NK-92 treated with Interleukin-12 subunit alpha and Interleukin-12 subunit beta, amount 100 ng/mL, for 24 hours (cell line): ENCODE data around the gene TRIM2.
A peak's percentile ranks its signal among the peaks of the same experiment; 100 is the strongest.

Experiments
- DNase-seq: peaks from one replicate; lab custom pipeline; 2025; lab: John Stamatoyannopoulos, UW

TRIM2 gene

GRCh38 chr4:153332936-153333335 lies 128.7 kb downstream of the TRIM2 start:
- DNase-seq, result no peak

DNA sequence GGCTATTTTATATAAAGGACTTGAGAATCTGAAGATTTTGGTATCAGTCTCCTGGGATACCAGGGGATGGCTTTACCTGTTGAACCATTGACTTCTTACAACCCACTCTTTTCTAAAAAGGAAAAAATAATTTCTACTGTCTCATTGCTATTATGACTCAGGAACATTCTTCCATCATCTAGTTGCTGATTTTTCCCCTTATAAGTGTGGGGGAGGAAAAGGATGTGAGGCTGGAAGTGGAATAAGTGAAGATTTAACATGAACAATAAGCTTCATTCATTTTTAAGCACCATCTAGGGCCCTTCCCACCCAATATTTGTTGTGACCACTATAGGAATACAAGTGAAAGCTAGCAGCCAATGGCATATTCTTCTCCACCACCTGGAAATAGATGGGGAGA lies 129.6 kb downstream of the TRIM2 start:
- DNase-seq, result no peak

DNA sequence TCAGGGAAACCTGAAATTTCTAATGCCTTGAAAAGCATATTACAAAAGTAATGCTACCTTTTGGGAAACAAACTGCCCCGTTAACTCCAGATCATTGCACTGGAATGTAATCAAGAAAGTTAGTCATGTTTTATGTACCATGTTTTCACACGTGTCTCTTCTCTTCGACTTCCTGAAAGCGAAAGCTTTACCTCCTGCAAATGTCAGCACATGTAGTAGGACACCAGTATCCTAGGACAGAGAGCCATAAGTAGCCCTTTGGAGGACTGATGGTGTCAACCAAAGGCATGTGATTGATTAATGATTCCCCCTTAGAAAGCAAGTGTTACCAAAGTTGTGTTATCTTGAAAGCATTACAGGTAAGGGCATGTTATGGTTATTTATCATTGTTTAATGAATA lies 131.4 kb downstream of the TRIM2 start:
- DNase-seq, result no peak

DNA sequence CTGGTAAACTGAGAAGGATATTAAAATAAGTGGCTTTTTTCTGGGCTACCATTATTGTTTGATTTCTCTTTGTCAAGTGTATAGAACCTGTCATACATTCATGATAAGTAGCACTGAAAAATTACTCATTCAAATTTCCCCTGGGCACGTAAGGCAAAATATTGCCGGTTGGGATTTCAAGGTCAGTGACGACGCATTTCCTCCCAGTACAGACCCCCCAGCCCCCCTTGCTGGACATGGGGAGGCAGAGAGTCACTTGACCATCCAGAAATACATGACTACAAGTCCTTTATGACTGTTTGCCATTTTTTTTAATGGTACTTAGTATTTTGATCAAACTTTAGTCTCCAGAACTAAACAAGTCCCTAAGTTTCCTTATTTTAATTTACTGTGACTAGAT lies 133.4 kb downstream of the TRIM2 start:
- no peak for DNase-seq

GRCh38 chr4:153341575-153342090 lies 137.4 kb downstream of the TRIM2 start:
- DNase-seq, result no peak

GRCh38 chr4:153342751-153343552 lies 138.7 kb downstream of the TRIM2 start:
- no peak for DNase-seq

DNA sequence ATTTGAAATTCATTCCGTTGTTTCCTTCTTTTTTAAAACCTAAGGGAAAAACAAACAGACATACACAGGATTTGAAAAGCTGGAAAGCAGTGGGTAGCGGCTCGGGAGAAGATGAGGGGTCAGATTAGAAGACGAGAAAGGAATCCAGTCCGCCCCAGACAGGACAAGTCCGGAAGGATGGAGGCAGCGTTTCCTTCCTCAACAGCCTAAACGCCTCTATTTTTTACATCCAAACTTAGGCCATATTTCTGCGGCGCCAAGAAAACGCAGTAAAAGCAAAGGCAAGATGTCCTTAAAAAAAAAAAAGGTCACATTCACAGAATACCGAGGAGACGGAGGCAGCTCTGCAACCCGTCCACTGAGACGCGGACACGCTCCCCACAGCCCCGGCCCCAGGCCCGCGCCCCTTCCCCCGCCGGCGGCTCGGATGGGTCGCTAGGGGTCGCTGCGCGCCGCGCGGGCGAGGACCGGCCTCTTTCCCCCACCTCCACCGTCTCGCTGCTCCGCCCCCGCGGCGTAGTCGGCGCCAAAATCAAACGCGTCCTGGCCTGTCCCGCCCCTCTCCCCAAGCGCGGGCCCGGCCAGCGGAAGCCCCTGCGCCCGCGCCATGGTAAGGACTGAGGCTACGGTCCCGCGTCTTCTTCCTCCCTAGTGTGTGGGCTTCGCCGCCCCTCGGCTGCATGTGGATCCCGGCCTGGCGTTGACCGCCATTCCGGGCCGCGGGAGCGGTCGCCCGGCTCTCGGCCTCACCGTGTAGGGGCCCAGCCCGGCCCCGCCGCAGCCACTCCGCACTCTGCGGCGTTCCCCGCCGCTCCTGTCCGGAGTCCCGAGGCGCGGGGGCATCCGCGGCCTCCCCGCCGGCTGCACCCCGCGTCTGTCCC lies 140.1 kb downstream of the TRIM2 start, which contains the start of gene MND1:
TSS of gene MND1 (plus strand) at position 558 of the 881 bp plus-strand sequence. CDS start at position 608, 50 bp downstream.
- peak; percentile 77 for DNase-seq

- DNase-seq, result peak; percentile 43
These were observed 141.1 kb downstream of the TRIM2 start for GRCh38 chr4:153345012-153345981.

DNA sequence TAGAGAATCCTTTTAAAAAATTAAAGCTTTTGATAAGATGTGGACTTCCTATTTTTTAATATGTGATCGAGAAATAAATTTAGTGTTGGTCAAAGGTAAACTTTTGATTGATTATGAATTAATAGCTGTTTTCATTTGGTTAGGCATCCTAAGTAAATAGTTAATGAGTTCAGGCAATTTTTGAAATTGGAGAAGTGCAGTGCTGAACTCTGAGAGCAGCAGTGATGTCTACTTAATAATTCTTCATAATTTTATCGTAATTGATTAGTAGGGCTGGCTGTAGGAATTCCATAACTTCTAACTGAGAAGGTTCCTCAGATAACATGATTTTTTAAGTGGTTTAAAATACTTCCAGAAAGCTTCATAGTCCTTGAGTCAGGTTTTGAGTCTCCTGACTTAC lies 141.8 kb downstream of the TRIM2 start:
- no peak for DNase-seq

- no peak for DNase-seq
These were observed 142.3 kb downstream of the TRIM2 start for GRCh38 chr4:153346563-153346962.

GRCh38 chr4:153347117-153347516 lies 142.9 kb downstream of the TRIM2 start:
- DNase-seq, result no peak

GRCh38 chr4:153348006-153348405 lies 143.8 kb downstream of the TRIM2 start:
- no peak for DNase-seq

DNA sequence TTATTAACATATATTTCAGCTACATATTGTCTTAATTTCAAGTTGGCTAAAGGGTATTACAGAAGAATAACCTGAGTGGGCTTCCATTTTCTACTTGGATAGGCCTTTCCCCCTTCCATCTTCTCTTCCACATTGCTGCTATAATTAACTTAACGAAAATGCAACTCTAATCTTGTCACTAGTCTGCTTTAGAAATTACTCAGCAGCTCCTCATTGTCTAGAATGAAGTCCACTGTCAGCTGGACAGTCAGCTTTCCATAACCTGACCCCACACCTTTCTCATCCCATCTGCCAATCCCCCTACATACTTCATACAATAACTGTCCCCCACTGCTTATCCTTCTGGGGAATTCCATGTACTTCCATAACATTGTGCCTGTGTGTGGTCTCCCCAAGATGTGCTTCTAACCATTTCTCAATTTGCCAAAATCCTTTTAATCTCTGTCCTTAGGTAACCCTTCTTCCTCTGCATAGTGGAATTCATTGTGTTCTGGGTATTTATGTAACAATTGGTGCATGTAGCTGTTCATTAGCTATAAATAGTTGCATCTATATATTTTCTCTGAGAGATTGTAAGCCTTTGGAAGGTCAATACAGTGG lies 145.1 kb downstream of the TRIM2 start:
- no peak for DNase-seq

GRCh38 chr4:153362184-153362583 lies 157.9 kb downstream of the TRIM2 start:
- DNase-seq, result no peak

GRCh38 chr4:153364061-153364460 lies 159.8 kb downstream of the TRIM2 start:
- DNase-seq, result no peak

- no peak for DNase-seq
These were observed 160.8 kb downstream of the TRIM2 start for GRCh38 chr4:153365003-153365402.

DNA sequence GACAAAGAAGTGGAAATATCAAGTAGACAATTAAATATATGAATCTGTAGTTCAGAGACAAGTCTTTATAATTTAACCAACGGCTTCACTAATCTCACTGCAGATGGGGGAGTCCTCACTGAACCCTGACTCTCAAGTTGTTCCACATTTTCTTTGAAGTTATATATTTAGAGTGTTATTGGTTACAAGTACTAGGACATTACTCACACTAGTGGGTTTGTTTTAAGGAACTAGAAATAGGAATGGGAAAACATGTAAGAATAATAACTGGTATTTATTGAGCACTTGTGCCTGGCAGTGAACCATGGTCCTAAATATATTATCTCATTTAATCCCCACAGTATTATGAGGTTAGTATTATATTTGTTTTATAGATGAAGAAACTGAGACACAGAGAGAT lies 162.2 kb downstream of the TRIM2 start:
- no peak for DNase-seq

GRCh38 chr4:153367092-153367491 lies 162.8 kb downstream of the TRIM2 start:
- no peak for DNase-seq

DNA sequence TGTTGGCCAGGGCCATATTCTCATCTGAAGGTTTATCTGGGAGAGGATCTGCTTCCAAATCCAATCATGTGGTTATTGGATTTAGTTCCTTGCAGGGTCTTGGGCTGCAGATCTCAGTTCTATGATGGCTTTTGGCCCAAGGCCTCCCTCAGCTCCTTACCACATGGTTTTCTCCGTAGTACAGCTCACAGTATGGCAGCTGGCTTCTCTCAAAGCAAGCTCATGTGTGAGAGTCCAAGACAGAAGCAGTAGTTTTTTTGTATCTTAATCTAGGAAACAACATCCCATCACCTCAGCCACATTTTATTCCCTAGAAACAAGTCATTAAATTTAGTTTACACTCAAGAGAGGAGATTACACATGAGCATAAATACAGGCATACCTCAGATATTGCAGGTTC lies 164.8 kb downstream of the TRIM2 start:
- DNase-seq, result no peak

GRCh38 chr4:153371701-153372234 lies 167.5 kb downstream of the TRIM2 start:
- DNase-seq, result no peak
